ENCODE results near the gene ADAM22.

DNA sequence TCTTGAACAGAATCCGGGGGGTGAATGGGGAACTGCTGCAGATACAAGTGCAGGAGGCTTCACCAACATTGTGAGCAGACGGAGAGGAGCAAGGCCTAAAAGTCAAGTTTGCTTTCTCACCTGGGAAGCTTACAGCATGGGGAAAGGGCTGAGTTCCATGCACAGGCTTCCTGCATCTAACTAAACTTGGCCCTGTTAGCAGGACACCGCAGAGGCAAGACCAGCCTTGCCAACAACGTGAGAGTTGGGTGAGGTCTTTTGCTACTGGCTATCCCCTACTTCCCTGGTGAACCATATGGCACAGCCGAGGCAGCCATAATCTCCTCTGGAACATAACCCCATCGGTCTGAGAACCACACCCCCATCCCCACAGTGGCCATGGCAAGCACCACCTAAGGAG lies 14.2 kb upstream of the ADAM22 start:
- TF ChIP-seq, protein P1, sequence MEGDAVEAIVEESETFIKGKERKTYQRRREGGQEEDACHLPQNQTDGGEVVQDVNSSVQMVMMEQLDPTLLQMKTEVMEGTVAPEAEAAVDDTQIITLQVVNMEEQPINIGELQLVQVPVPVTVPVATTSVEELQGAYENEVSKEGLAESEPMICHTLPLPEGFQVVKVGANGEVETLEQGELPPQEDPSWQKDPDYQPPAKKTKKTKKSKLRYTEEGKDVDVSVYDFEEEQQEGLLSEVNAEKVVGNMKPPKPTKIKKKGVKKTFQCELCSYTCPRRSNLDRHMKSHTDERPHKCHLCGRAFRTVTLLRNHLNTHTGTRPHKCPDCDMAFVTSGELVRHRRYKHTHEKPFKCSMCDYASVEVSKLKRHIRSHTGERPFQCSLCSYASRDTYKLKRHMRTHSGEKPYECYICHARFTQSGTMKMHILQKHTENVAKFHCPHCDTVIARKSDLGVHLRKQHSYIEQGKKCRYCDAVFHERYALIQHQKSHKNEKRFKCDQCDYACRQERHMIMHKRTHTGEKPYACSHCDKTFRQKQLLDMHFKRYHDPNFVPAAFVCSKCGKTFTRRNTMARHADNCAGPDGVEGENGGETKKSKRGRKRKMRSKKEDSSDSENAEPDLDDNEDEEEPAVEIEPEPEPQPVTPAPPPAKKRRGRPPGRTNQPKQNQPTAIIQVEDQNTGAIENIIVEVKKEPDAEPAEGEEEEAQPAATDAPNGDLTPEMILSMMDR (IDR thresholded peaks at IDR 0.05 in 8 of 11, conservative IDR thresholded peaks at IDR 0.05 in 3 of 11): no peak
- TF ChIP-seq POLR2AphosphoS5 (IDR thresholded peaks at IDR 0.05) (no peak), POLR2A (IDR thresholded peaks at IDR 0.05) (no peak)

Measured in spleen (tissue), 7 donors.